ENCODE data around the gene ZFYVE9. TPM values are rescaled to one million over a fixed set of nuclear protein-coding genes. Genes with fewer than 3 reads are reported as not detected.

Gene ZFYVE9
- total and polyA plus RNA-seq, 9 of the 15 experiments (the other 6 are each of a cell fraction or from before 2014, with no cell fraction given): 0.52 to 14.4 (median 8.9) TPM

DNA sequence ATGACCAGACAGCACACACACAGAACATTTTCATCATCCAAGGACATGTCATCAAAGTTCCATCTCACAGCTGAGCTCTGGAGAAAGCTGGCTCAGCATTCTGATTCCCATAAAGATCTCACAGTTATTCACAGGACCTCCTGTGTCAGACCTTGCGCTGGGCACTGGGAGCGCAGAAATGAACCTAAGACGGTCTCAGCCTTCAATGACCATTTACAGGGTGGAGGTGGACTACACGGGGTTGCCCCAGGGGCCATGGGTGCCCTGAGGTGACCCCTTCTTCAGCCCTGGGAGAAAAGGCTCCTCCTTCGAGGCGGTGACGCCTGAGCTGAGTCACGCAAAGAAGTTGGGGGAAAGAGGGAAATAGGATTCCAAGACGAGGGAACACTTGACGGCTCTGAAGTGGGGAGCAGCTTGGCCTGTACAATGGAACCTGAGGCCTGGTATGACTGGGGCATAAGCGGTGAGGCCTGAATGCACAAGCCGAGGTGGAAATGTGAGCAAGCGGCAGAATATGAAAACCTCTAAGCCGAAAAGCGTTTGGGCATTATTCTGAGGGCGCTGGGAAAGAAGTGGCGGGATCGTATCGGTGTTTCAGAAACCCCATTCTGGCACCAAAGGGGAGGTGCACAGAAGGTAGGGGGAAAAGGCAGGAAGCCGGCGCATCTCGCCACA, 223.3 kb downstream of the ZFYVE9 start (continued):
- TF ChIP-seq, protein P1, sequence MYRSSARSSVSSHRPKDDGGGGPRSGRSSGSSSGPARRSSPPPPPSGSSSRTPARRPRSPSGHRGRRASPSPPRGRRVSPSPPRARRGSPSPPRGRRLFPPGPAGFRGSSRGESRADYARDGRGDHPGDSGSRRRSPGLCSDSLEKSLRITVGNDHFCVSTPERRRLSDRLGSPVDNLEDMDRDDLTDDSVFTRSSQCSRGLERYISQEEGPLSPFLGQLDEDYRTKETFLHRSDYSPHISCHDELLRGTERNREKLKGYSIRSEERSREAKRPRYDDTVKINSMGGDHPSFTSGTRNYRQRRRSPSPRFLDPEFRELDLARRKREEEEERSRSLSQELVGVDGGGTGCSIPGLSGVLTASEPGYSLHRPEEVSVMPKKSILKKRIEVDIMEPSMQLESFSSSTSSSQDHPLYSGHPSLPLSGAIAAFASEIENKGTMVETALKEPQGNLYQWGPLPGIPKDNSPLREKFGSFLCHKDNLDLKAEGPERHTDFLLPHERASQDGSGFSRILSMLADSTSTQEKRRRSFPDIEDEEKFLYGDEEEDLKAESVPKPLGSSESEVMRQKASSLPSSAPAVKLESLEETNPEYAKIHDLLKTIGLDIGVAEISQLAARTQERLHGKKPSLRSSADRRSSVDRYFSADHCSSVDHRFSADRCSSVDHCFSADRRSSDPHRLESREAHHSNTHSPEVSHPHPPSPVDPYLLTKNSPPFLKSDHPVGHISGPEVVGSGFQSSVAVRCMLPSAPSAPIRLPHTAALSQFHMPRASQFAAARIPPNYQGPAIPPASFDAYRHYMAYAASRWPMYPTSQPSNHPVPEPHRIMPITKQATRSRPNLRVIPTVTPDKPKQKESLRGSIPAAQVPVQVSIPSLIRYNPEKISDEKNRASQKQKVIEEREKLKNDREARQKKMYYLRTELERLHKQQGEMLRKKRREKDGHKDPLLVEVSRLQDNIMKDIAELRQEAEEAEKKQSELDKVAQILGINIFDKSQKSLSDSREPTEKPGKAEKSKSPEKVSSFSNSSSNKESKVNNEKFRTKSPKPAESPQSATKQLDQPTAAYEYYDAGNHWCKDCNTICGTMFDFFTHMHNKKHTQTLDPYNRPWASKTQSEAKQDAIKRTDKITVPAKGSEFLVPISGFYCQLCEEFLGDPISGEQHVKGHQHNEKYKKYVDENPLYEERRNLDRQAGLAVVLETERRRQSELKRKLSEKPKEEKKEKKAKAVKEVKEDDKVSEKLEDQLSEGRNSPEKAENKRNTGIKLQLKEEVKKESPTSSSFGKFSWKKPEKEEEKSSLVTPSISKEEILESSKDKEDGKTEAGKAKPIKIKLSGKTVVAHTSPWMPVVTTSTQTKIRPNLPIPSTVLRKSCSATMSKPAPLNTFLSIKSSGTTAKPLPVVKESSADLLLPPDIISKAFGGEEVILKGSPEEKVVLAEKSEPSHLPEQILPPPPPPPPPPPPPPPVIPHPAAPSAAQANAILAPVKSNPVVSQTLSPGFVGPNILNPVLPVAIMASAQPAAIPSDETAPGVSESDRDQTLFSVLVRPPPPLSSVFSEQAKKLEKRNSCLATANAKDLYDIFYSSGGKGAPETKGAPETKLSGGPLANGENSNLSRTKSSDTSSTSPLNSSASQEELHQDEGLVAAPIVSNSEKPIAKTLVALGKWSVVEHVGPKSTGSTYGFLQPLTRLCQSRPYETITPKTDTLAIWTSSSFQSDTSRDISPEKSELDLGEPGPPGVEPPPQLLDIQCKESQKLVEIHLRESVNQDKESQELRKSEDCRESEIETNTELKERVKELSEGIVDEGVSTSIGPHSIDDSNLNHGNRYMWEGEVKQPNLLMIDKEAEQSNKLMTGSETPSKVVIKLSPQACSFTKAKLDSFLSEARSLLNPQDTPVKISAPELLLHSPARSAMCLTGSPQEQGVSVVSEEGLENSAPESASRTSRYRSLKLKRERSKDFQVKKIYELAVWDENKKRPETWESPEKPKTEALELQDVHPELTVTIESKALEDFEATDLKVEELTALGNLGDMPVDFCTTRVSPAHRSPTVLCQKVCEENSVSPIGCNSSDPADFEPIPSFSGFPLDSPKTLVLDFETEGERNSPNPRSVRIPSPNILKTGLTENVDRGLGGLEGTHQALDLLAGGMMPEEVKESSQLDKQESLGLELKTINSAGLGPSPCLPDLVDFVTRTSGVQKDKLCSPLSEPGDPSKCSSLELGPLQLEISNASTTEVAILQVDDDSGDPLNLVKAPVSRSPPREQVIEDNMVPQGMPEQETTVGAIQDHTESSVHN (IDR thresholded peaks at IDR 0.05; ENCODE audit: borderline replicate concordance in 1 of 2, low read depth in 1 of 2): peak in 1 of 2 experiments; percentile 77; a peak in 2 of 4 replicates
- TF ChIP-seq TARDBP (IDR thresholded peaks at IDR 0.05) (peak; percentile 20; the same call in 1 of the 2 replicates), BACH1 (tag; IDR thresholded peaks at IDR 0.05) (peak; percentile 81; the same call in 1 of the 2 replicates), LEF1 (IDR thresholded peaks at IDR 0.05) (0 out of 2 replicates have a peak, but pooled peaks have one; percentile 37), ZNF79 (CRISPR knock-in tag; IDR thresholded peaks at IDR 0.05; ENCODE audit: low read depth) (0 out of 2 replicates have a peak, but pooled peaks have one; percentile 7), YBX1 (IDR thresholded peaks at IDR 0.05) (no peak), EP300 (IDR thresholded peaks at IDR 0.05; ENCODE audit: low read length) (0 out of 2 replicates have a peak, but pooled peaks have one; percentile 45), ZNF780A (CRISPR knock-in tag; IDR thresholded peaks at IDR 0.05) (no peak), MAFG (tag; conservative IDR thresholded peaks at IDR 0.05) (peak; percentile 93), PHF21A (IDR thresholded peaks at IDR 0.05; ENCODE audit: borderline replicate concordance, low read depth) (0 out of 2 replicates have a peak, but pooled peaks have one; percentile 27), EP400 (IDR thresholded peaks at IDR 0.05) (peak; percentile 72; the same call in 1 of the 2 replicates), NFE2L1 (tag; IDR thresholded peaks at IDR 0.05; ENCODE audit: borderline replicate concordance, low read depth) (no peak; the same call in 1 of the 2 replicates), ZNF766 (CRISPR knock-in tag; conservative IDR thresholded peaks at IDR 0.05) (peak; percentile 54; the same call in 1 of the 2 replicates), CBFA2T2 (conservative IDR thresholded peaks at IDR 0.05) (no peak), RAD21 (CRISPR knock-in tag; conservative IDR thresholded peaks at IDR 0.05 in 1 of 2, IDR thresholded peaks at IDR 0.05 in 1 of 2) (no peak), NFIC (IDR thresholded peaks at IDR 0.05) (0 out of 2 replicates have a peak, but pooled peaks have one; percentile 13), ESRRA (IDR thresholded peaks at IDR 0.05; ENCODE audit: borderline replicate concordance, low read depth) (peak; percentile 48; the same call in 1 of the 2 replicates), KLF1 (tag; IDR thresholded peaks at IDR 0.05) (peak; percentile 43; the same call in 1 of the 2 replicates), NR4A1 (CRISPR knock-in tag; IDR thresholded peaks at IDR 0.05) (no peak), NR4A1 (tag; IDR thresholded peaks at IDR 0.05) (0 out of 2 replicates have a peak, but pooled peaks have one; percentile 36), NFE2 (IDR thresholded peaks at IDR 0.05; ENCODE audit: low read depth) (peak; percentile 86)

Data from K562 (cell line).